HG03039 (cell line): ENCODE measurements around the gene STARD10.
A peak's percentile ranks its signal among the peaks of the same experiment; 100 is the strongest.
"Not testable (repeated sequence)": the region's sequence is repeated elsewhere in the genome, so short reads cannot be mapped to it uniquely, and the experiment has no call there.

ENCODE experiments used
- ATAC-seq: cut with Tn5 transposase; IDR thresholded peaks from one replicate; pipeline ENCODE4 v1.9.1; 2021; ENCODE audit warnings: mild to moderate bottlenecking, moderate library complexity; ENCODE audit not compliant: unreplicated experiment

The STARD10 gene

GRCh38 chr11:72793425-72794367 is at the start of gene STARD10:
Gene STARD10, minus strand, starts transcription at chr11:72794047. Its CDS starts 12,866 bp downstream, at chr11:72781181.
- ATAC-seq: peak; percentile 75

- no peak for ATAC-seq
Observed at GRCh38 chr11:72842653-72843330, 48.9 kb upstream of the STARD10 start.

GRCh38 chr11:72842126-72842525 is 48.3 kb upstream of the STARD10 start:
- ATAC-seq: no peak

- no peak for ATAC-seq
Observed at GRCh38 chr11:72841397-72841796, 47.5 kb upstream of the STARD10 start.

- no peak for ATAC-seq
Observed at GRCh38 chr11:72840780-72841179, 46.9 kb upstream of the STARD10 start.

- ATAC-seq: no peak
Observed at GRCh38 chr11:72838691-72839305, 45.0 kb upstream of the STARD10 start.

GRCh38 chr11:72836111-72836510 is 42.3 kb upstream of the STARD10 start:
- ATAC-seq: no peak

- no peak for ATAC-seq
Observed at GRCh38 chr11:72834905-72835304, 41.1 kb upstream of the STARD10 start.

- no peak for ATAC-seq
Observed at GRCh38 chr11:72833811-72834493, 40.1 kb upstream of the STARD10 start.

GRCh38 chr11:72833083-72833733 is 39.4 kb upstream of the STARD10 start:
- ATAC-seq: no peak

- ATAC-seq: no peak
Observed at GRCh38 chr11:72832301-72833082, 38.6 kb upstream of the STARD10 start.

- ATAC-seq: no peak
Observed at GRCh38 chr11:72831521-72832300, 37.9 kb upstream of the STARD10 start.

- no peak for ATAC-seq
Observed at GRCh38 chr11:72829884-72830533, 36.2 kb upstream of the STARD10 start.

- no peak for ATAC-seq
Observed at GRCh38 chr11:72829178-72829577, 35.3 kb upstream of the STARD10 start.

GRCh38 chr11:72828692-72829101 is 34.9 kb upstream of the STARD10 start:
- no peak for ATAC-seq

GRCh38 chr11:72828081-72828567 is 34.3 kb upstream of the STARD10 start:
- no peak for ATAC-seq

- ATAC-seq: not testable (repeated sequence)
Observed at GRCh38 chr11:72827656-72828055, 33.8 kb upstream of the STARD10 start.

GRCh38 chr11:72826942-72827480 is 33.2 kb upstream of the STARD10 start:
- ATAC-seq: no peak
